Measurements from ENCODE around the gene YY1AP1.

Gene YY1AP1

DNA sequence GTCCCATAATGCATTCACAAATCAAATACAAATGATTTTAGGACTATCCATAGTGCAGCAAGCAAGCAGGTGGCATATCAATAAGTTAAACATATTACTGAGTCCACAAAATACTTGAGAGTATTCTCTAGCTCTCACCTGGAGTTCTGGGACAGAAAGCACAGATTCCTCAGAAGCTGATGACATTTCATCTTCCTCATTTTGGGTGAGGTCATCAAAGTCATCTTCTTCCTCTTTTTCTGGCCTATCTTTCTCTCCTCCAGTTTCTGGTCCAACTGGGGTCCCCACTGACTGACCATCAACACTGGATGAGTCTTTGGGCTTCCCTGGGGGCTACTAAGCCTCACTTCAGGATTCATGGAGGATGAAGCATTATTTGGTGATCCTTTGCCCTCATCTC, 38.9 kb downstream of the YY1AP1 start:
- Histone ChIP-seq H3K36me3 (no peaks in the 10 kb centered on the region), H3K27ac (no peak overlapping the region), H3K4me3 (ENCODE audit: low read depth, low read length) (no peak overlapping the region), H3K27me3 (ENCODE audit: insufficient read depth, low read depth, severe bottlenecking) (no peaks in the 10 kb centered on the region), H3K9me3 (ENCODE audit: severe bottlenecking) (peaks cover 5% of the 10 kb centered on the region)
- no peak for DNase-seq
- no peak for TF ChIP-seq CTCF (IDR thresholded peaks at IDR 0.05; ENCODE audit: low read depth, low read length)

- Histone ChIP-seq H3K9me3 (ENCODE audit: severe bottlenecking) (peaks cover 15% of the 10 kb centered on the region), H3K27ac (no peak overlapping the region), H3K36me3 (no peaks in the 10 kb centered on the region), H3K4me3 (ENCODE audit: low read depth, low read length) (no peak overlapping the region), H3K27me3 (ENCODE audit: insufficient read depth, low read depth, severe bottlenecking) (no peaks in the 10 kb centered on the region)
- DNase-seq = peak; percentile 34
- peak; percentile 41; the same call in 1 of the 2 replicates for TF ChIP-seq CTCF (IDR thresholded peaks at IDR 0.05; ENCODE audit: low read depth, low read length)
Measured at GRCh38 chr1:155648207-155649147, 40.1 kb downstream of the YY1AP1 start.

- no peak for TF ChIP-seq CTCF (IDR thresholded peaks at IDR 0.05; ENCODE audit: low read depth, low read length)
- peaks cover 37% of the 10 kb centered on the region for H3K9me3 ChIP-seq (ENCODE audit: severe bottlenecking)
- H3K4me3 ChIP-seq (ENCODE audit: low read depth, low read length) = no peak overlapping the region
- no peaks in the 10 kb centered on the region for H3K27me3 ChIP-seq (ENCODE audit: insufficient read depth, low read depth, severe bottlenecking)
- no peak overlapping the region for H3K27ac ChIP-seq
- H3K36me3 ChIP-seq = no peaks in the 10 kb centered on the region
- DNase-seq = no peak
Measured at GRCh38 chr1:155646307-155646706, 42.3 kb downstream of the YY1AP1 start.

GRCh38 chr1:155645648-155646047, 42.9 kb downstream of the YY1AP1 start:
- Histone ChIP-seq H3K36me3 (no peaks in the 10 kb centered on the region), H3K9me3 (ENCODE audit: severe bottlenecking) (peaks cover 41% of the 10 kb centered on the region), H3K27me3 (ENCODE audit: insufficient read depth, low read depth, severe bottlenecking) (no peaks in the 10 kb centered on the region), H3K4me3 (ENCODE audit: low read depth, low read length) (no peak overlapping the region), H3K27ac (no peak overlapping the region)
- TF ChIP-seq CTCF (IDR thresholded peaks at IDR 0.05; ENCODE audit: low read depth, low read length) = no peak
- DNase-seq = no peak

- peaks cover 39% of the 10 kb centered on the region for H3K9me3 ChIP-seq (ENCODE audit: severe bottlenecking)
- H3K27ac ChIP-seq = no peak overlapping the region
- no peaks in the 10 kb centered on the region for H3K27me3 ChIP-seq (ENCODE audit: insufficient read depth, low read depth, severe bottlenecking)
- DNase-seq = no peak
- no peaks in the 10 kb centered on the region for H3K36me3 ChIP-seq
- no peak for TF ChIP-seq CTCF (IDR thresholded peaks at IDR 0.05; ENCODE audit: low read depth, low read length)
- H3K4me3 ChIP-seq (ENCODE audit: low read depth, low read length) = no peak overlapping the region
Measured at GRCh38 chr1:155645034-155645598, 43.5 kb downstream of the YY1AP1 start.

Measured in WERI-Rb-1 (cell line).